Measurements from ENCODE around the gene PTPRN2. TPM values are rescaled to one million over a fixed set of nuclear protein-coding genes. Genes with fewer than 3 reads are reported as not detected.

PTPRN2 gene
- total and polyA plus RNA-seq, 2 donors: 1.7 to 1.9 TPM

- 79% methylated on average over 14 of the region's 14 CpGs for WGBS
- DNase-seq (ENCODE audit: low read depth in 6 of 9, low spot score in 9 of 9): peak in 2 of 9 donors; percentile 18 to 34
- Histone ChIP-seq H3K36me3 (ENCODE audit: control insufficient read depth in 2 of 2, insufficient read depth in 2 of 2, low read length in 1 of 2) (no peaks in the 10 kb centered on the region), H3K27me3 (ENCODE audit: control insufficient read depth in 2 of 2, insufficient read depth in 1 of 2, low read length in 1 of 2) (peaks cover 0 to 17% of the 10 kb centered on the region in 2 donors), H3K4me3 (ENCODE audit: low read length in 2 of 2) (no peak overlapping the region), H3K27ac (ENCODE audit: low read depth in 1 of 2, low read length in 1 of 2) (no peak overlapping the region), H3K4me1 (ENCODE audit: control insufficient read depth in 2 of 2, insufficient read depth in 2 of 2, low read length in 2 of 2) (peaks cover 0 to 4% of the 10 kb centered on the region in 2 donors), H3K9me3 (ENCODE audit: control insufficient read depth in 2 of 2, insufficient read depth in 1 of 2, low read length in 1 of 2) (peaks cover 0 to 15% of the 10 kb centered on the region in 2 donors)
Measured at GRCh38 chr7:157577061-157577460, 1010.6 kb downstream of the PTPRN2 start.

DNA sequence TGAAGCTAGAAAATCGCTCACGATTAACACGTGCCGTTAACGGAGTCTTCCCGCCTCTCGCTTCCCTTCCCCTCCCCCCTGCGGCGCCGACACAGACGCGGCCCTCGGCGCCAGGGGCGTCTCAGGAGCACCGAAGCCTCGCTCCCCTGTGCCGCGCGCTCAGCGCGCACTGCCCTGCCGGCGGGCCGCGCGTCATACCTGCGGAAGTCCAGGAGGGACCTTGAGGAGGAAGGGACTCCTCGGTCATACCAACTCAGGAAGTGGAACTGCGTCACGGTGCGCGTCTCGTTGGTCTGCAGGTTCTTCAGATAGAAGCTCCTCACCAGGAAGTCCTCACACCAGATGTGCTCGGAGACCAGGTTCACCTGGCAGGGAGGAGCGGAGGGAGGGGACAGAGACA lies 1011.2 kb downstream of the PTPRN2 start:
- Histone ChIP-seq H3K27ac (ENCODE audit: low read depth in 1 of 2, low read length in 1 of 2) (no peak overlapping the region), H3K4me3 (ENCODE audit: low read length in 2 of 2) (peak overlapping the region; percentile 3 to 13)
- WGBS: 48% methylated on average over 36 of the region's 36 CpGs

DNA sequence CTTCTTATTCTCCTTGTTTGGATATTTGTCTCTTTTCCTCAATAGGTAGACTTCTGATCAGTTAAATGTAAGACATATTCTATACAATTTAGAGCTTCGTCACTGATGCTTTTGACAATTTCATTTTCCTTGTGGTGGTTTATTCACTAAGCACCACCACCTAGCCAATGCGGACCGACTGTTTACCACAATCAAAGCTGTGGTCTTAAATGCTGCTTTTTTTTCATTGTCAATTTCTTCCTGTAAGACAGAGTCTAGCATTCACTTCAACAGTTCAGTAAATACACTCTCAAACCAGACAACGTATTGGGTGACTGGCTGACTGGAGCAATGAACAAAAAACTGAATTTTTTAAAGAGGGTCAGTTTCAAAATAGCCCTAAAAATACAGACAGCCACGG lies 1011.8 kb downstream of the PTPRN2 start:
- 43% methylated on average over 5 of the region's 5 CpGs for WGBS
- H3K27me3 ChIP-seq (ENCODE audit: control insufficient read depth in 2 of 2, insufficient read depth in 1 of 2, low read length in 1 of 2): peaks cover 0 to 13% of the 10 kb centered on the region in 2 donors
- no peaks in the 10 kb centered on the region for H3K36me3 ChIP-seq (ENCODE audit: control insufficient read depth in 2 of 2, insufficient read depth in 2 of 2, low read length in 1 of 2)
- H3K27ac ChIP-seq (ENCODE audit: low read depth in 1 of 2, low read length in 1 of 2): no peak overlapping the region
- H3K4me3 ChIP-seq (ENCODE audit: low read length in 2 of 2): no peak overlapping the region
- DNase-seq (ENCODE audit: low read depth in 6 of 9, low spot score in 9 of 9): peak in 1 of 9 donors; percentile 9
- H3K4me1 ChIP-seq (ENCODE audit: control insufficient read depth in 2 of 2, insufficient read depth in 2 of 2, low read length in 2 of 2): peaks cover 0 to 4% of the 10 kb centered on the region in 2 donors
- H3K9me3 ChIP-seq (ENCODE audit: control insufficient read depth in 2 of 2, insufficient read depth in 1 of 2, low read length in 1 of 2): peaks cover 0 to 8% of the 10 kb centered on the region in 2 donors

More for the DNA sequence above, 1011.2 kb downstream of the PTPRN2 start:
- peaks cover 0 to 4% of the 10 kb centered on the region in 2 donors for H3K4me1 ChIP-seq (ENCODE audit: control insufficient read depth in 2 of 2, insufficient read depth in 2 of 2, low read length in 2 of 2)
- H3K36me3 ChIP-seq (ENCODE audit: control insufficient read depth in 2 of 2, insufficient read depth in 2 of 2, low read length in 1 of 2): no peaks in the 10 kb centered on the region
- peak in 3 of 9 donors; percentile 32 to 62 (median 43) for DNase-seq (ENCODE audit: low read depth in 6 of 9, low spot score in 9 of 9)
- H3K27me3 ChIP-seq (ENCODE audit: control insufficient read depth in 2 of 2, insufficient read depth in 1 of 2, low read length in 1 of 2): peaks cover 0 to 13% of the 10 kb centered on the region in 2 donors
- H3K9me3 ChIP-seq (ENCODE audit: control insufficient read depth in 2 of 2, insufficient read depth in 1 of 2, low read length in 1 of 2): peaks cover 0 to 14% of the 10 kb centered on the region in 2 donors

DNA sequence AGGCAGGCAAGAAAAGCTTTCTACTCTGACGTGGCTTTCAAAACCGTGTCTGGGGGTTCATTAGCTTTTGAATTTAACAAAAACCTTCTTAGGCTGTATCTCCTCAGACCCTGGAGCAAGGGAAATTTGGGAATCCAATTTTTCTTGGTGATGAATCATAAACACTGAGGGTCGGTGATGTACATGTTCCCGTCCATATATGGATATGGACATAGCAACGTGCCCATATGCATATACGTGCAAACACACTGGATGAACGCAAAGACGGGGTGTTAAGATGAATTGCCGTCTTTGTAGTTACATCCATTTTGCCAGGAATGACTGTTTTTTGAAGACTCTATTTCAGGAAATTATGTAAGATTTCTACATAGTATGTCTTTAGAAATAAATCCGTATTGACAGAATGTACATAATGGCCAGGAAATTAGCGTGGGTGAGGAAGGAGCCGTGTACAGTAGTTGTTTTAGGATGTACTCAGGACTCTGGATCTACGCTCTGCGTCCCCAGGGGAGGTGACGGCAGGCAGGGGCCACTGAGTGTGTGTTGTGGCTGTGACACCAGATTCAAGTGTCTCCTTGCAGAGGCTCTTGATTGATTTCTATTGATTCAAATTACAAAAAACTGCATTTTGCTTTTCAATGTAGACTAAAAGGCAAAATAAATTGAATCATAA lies 1012.6 kb downstream of the PTPRN2 start:
- WGBS: 94% methylated on average over 15 of the region's 15 CpGs
- no peaks in the 10 kb centered on the region for H3K36me3 ChIP-seq (ENCODE audit: control insufficient read depth in 2 of 2, insufficient read depth in 2 of 2, low read length in 1 of 2)
- H3K4me3 ChIP-seq (ENCODE audit: low read length in 2 of 2): no peak overlapping the region
- H3K4me1 ChIP-seq (ENCODE audit: control insufficient read depth in 2 of 2, insufficient read depth in 2 of 2, low read length in 2 of 2): peaks cover 0 to 4% of the 10 kb centered on the region in 2 donors
- peaks cover 0 to 2% of the 10 kb centered on the region in 2 donors for H3K9me3 ChIP-seq (ENCODE audit: control insufficient read depth in 2 of 2, insufficient read depth in 1 of 2, low read length in 1 of 2)
- DNase-seq (ENCODE audit: low read depth in 6 of 9, low spot score in 9 of 9): no peak
- peaks cover 0 to 13% of the 10 kb centered on the region in 2 donors for H3K27me3 ChIP-seq (ENCODE audit: control insufficient read depth in 2 of 2, insufficient read depth in 1 of 2, low read length in 1 of 2)
- H3K27ac ChIP-seq (ENCODE audit: low read depth in 1 of 2, low read length in 1 of 2): no peak overlapping the region

- no peak overlapping the region for H3K27ac ChIP-seq (ENCODE audit: low read depth in 1 of 2, low read length in 1 of 2)
- peaks cover 0 to 13% of the 10 kb centered on the region in 2 donors for H3K27me3 ChIP-seq (ENCODE audit: control insufficient read depth in 2 of 2, insufficient read depth in 1 of 2, low read length in 1 of 2)
- DNase-seq (ENCODE audit: low read depth in 6 of 9, low spot score in 9 of 9): no peak
- peaks cover 0 to 4% of the 10 kb centered on the region in 2 donors for H3K4me1 ChIP-seq (ENCODE audit: control insufficient read depth in 2 of 2, insufficient read depth in 2 of 2, low read length in 2 of 2)
- no peak overlapping the region for H3K4me3 ChIP-seq (ENCODE audit: low read length in 2 of 2)
- H3K9me3 ChIP-seq (ENCODE audit: control insufficient read depth in 2 of 2, insufficient read depth in 1 of 2, low read length in 1 of 2): peaks cover 0 to 2% of the 10 kb centered on the region in 2 donors
- 95% methylated on average over 24 of the region's 24 CpGs for WGBS
- H3K36me3 ChIP-seq (ENCODE audit: control insufficient read depth in 2 of 2, insufficient read depth in 2 of 2, low read length in 1 of 2): no peaks in the 10 kb centered on the region
Measured at GRCh38 chr7:157574120-157574825, 1013.4 kb downstream of the PTPRN2 start.

DNA sequence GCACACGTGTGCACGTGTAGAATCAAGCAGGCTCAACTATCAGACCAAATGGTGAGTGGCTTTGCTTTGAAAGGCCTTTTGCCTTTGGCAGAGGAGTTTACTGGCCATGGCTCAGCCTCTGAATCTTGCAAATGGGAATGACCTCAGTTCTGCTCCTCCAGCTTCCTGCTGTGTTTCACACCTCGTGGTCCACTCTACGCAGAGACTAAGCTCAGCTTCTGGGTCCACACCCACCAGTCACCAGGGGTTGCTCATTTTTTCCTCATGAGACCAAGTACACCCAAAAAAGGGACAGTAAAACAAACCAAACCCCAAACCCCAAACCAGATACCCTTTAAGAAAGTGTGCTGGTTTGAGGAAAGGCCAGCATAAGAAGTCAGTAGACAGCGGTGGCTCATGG lies 1014.4 kb downstream of the PTPRN2 start:
- H3K4me1 ChIP-seq (ENCODE audit: control insufficient read depth in 2 of 2, insufficient read depth in 2 of 2, low read length in 2 of 2): peaks cover 0 to 15% of the 10 kb centered on the region in 2 donors
- DNase-seq (ENCODE audit: low read depth in 6 of 9, low spot score in 9 of 9): no peak
- no peak overlapping the region for H3K27ac ChIP-seq (ENCODE audit: low read depth in 1 of 2, low read length in 1 of 2)
- no peak overlapping the region for H3K4me3 ChIP-seq (ENCODE audit: low read length in 2 of 2)
- 91% methylated on average over 5 of the region's 5 CpGs for WGBS
- H3K27me3 ChIP-seq (ENCODE audit: control insufficient read depth in 2 of 2, insufficient read depth in 1 of 2, low read length in 1 of 2): peaks cover 0 to 22% of the 10 kb centered on the region in 2 donors
- no peaks in the 10 kb centered on the region for H3K36me3 ChIP-seq (ENCODE audit: control insufficient read depth in 2 of 2, insufficient read depth in 2 of 2, low read length in 1 of 2)
- peaks cover 0 to 2% of the 10 kb centered on the region in 2 donors for H3K9me3 ChIP-seq (ENCODE audit: control insufficient read depth in 2 of 2, insufficient read depth in 1 of 2, low read length in 1 of 2)

GRCh38 chr7:157572622-157573021 lies 1015.0 kb downstream of the PTPRN2 start:
- Histone ChIP-seq H3K27ac (ENCODE audit: low read depth in 1 of 2, low read length in 1 of 2) (no peak overlapping the region), H3K36me3 (ENCODE audit: control insufficient read depth in 2 of 2, insufficient read depth in 2 of 2, low read length in 1 of 2) (no peaks in the 10 kb centered on the region), H3K27me3 (ENCODE audit: control insufficient read depth in 2 of 2, insufficient read depth in 1 of 2, low read length in 1 of 2) (peaks cover 0 to 25% of the 10 kb centered on the region in 2 donors), H3K9me3 (ENCODE audit: control insufficient read depth in 2 of 2, insufficient read depth in 1 of 2, low read length in 1 of 2) (peaks cover 0 to 2% of the 10 kb centered on the region in 2 donors), H3K4me3 (ENCODE audit: low read length in 2 of 2) (no peak overlapping the region), H3K4me1 (ENCODE audit: control insufficient read depth in 2 of 2, insufficient read depth in 2 of 2, low read length in 2 of 2) (peaks cover 0 to 21% of the 10 kb centered on the region in 2 donors)
- no peak for DNase-seq (ENCODE audit: low read depth in 6 of 9, low spot score in 9 of 9)
- 92% methylated on average over 14 of the region's 14 CpGs for WGBS

DNA sequence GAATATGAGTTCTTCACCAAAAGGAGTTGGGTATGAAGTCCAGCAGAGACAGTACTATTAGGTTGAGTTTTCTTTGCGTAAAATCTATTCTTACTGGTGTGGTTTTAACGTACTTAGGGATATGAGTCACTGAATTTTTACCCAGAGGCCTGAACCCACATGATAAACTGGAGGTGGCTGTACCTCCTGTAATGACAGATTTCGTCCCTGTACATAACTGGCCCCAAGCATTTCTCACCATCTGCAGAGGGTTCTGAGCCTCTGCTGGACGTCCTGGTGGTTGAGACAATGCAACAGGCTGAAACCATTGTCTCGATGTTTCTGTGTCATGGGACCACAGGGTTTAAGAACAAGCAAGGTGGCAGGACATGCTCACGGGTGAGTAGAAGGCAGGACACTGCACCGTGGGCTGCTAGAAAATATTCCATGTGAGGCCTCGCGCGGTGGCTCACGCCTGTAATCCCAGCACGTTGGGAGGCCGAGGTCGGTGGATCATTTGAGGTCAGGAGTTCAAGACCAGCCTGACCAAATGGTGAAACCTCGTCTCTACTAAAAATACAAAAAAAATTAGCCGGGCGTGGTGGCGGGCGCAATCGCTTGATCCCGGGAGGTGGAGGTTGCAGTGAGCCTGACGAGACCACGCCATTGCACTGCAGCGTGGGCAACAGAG lies 1017.0 kb downstream of the PTPRN2 start:
- Histone ChIP-seq H3K4me3 (ENCODE audit: low read length in 2 of 2) (no peak overlapping the region), H3K9me3 (ENCODE audit: control insufficient read depth in 2 of 2, insufficient read depth in 1 of 2, low read length in 1 of 2) (no peaks in the 10 kb centered on the region), H3K27me3 (ENCODE audit: control insufficient read depth in 2 of 2, insufficient read depth in 1 of 2, low read length in 1 of 2) (peaks cover 0 to 17% of the 10 kb centered on the region in 2 donors), H3K36me3 (ENCODE audit: control insufficient read depth in 2 of 2, insufficient read depth in 2 of 2, low read length in 1 of 2) (no peaks in the 10 kb centered on the region), H3K27ac (ENCODE audit: low read depth in 1 of 2, low read length in 1 of 2) (no peak overlapping the region), H3K4me1 (ENCODE audit: control insufficient read depth in 2 of 2, insufficient read depth in 2 of 2, low read length in 2 of 2) (peaks cover 0 to 17% of the 10 kb centered on the region in 2 donors)
- 95% methylated on average over 24 of the region's 24 CpGs for WGBS
- no peak for DNase-seq (ENCODE audit: low read depth in 6 of 9, low spot score in 9 of 9)

DNA sequence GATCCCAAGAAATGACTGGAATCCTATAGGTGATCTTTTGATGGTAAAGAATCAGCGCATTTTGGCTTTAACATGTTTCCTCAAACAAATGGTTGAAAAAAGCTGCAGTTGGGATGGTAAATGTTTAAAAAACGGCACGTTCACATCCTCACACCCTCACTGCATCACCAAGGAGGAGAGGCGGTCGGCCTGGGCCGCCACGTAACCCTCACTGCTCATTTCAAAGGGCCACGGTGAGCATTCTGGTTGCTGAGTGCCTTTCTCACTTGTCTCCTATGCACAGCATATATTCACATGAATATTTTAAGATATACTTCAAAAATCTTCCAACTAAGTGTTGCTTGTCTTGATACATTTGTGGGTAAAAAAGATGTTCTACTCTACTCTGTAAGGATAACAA lies 1017.7 kb downstream of the PTPRN2 start:
- Histone ChIP-seq H3K9me3 (ENCODE audit: control insufficient read depth in 2 of 2, insufficient read depth in 1 of 2, low read length in 1 of 2) (no peaks in the 10 kb centered on the region), H3K36me3 (ENCODE audit: control insufficient read depth in 2 of 2, insufficient read depth in 2 of 2, low read length in 1 of 2) (no peaks in the 10 kb centered on the region), H3K27ac (ENCODE audit: low read depth in 1 of 2, low read length in 1 of 2) (no peak overlapping the region), H3K4me3 (ENCODE audit: low read length in 2 of 2) (no peak overlapping the region), H3K4me1 (ENCODE audit: control insufficient read depth in 2 of 2, insufficient read depth in 2 of 2, low read length in 2 of 2) (peaks cover 0 to 17% of the 10 kb centered on the region in 2 donors), H3K27me3 (ENCODE audit: control insufficient read depth in 2 of 2, insufficient read depth in 1 of 2, low read length in 1 of 2) (peaks cover 0 to 17% of the 10 kb centered on the region in 2 donors)
- WGBS: 98% methylated on average over 8 of the region's 8 CpGs
- DNase-seq (ENCODE audit: low read depth in 6 of 9, low spot score in 9 of 9): no peak

All from thymus (tissue), 11 donors.